Measurements from ENCODE around the gene NTRK2. TPM values are rescaled to one million over a fixed set of nuclear protein-coding genes. Genes with fewer than 3 reads are reported as not detected.

NTRK2 gene
- total RNA-seq, 1 donor from 2014 or later, result 0.02 TPM

GRCh38 chr9:84823421-84824271 is 154.1 kb downstream of the NTRK2 start:
- no peak for TF ChIP-seq EZH2 (IDR thresholded peaks at IDR 0.05)
- Histone ChIP-seq H3K4me2 (no peak overlapping the region), H3K79me2 (ENCODE audit: low read depth) (no peaks in the 10 kb centered on the region), H3K4me1 (peaks cover 12% of the 10 kb centered on the region), H3K36me3 (no peaks in the 10 kb centered on the region), H4K20me1 (ENCODE audit: low read depth) (no peaks in the 10 kb centered on the region), H3K27me3 (no peaks in the 10 kb centered on the region), H3K9me3 (ENCODE audit: low read depth) (no peaks in the 10 kb centered on the region), H3K4me3 (no peak overlapping the region), H3K27ac (no peak overlapping the region), H3F3A (ENCODE audit: low read depth) (peaks cover 12% of the 10 kb centered on the region), H3K9ac (no peak overlapping the region), H2AFZ (replicated peaks) (no peak overlapping the region)
- H3K27me3 Mint-ChIP-seq (ENCODE audit: insufficient read depth, low read depth), result peaks cover 2% of the 10 kb centered on the region
- peak overlapping the region; percentile 86 for H3K27ac Mint-ChIP-seq
- DNase-seq (ENCODE audit: low spot score), result no peak
- H3K9me3 Mint-ChIP-seq, result peaks cover 2% of the 10 kb centered on the region
- H3K4me3 Mint-ChIP-seq, result no peak overlapping the region
- no peaks in the 10 kb centered on the region for H3K36me3 Mint-ChIP-seq
- H3K4me1 Mint-ChIP-seq, result peaks cover 20% of the 10 kb centered on the region

- H3K79me2 ChIP-seq (ENCODE audit: low read depth), result no peaks in the 10 kb centered on the region
- no peak overlapping the region for H3K9ac ChIP-seq
- peaks cover 9% of the 10 kb centered on the region for H3F3A ChIP-seq (ENCODE audit: low read depth)
- H3K27me3 ChIP-seq, result no peaks in the 10 kb centered on the region
- peaks cover 24% of the 10 kb centered on the region for H3K4me1 ChIP-seq
- Mint-ChIP-seq H3K4me1 (peaks cover 22% of the 10 kb centered on the region), H3K4me3 (no peak overlapping the region), H3K9me3 (peaks cover 2% of the 10 kb centered on the region), H3K27me3 (ENCODE audit: insufficient read depth, low read depth) (peaks cover 2% of the 10 kb centered on the region), H3K36me3 (no peaks in the 10 kb centered on the region), H3K27ac (no peak overlapping the region)
- H3K27ac ChIP-seq, result no peak overlapping the region
- H4K20me1 ChIP-seq (ENCODE audit: low read depth), result no peaks in the 10 kb centered on the region
- no peaks in the 10 kb centered on the region for H3K36me3 ChIP-seq
- no peaks in the 10 kb centered on the region for H3K9me3 ChIP-seq (ENCODE audit: low read depth)
- H2AFZ ChIP-seq (replicated peaks), result no peak overlapping the region
- H3K4me2 ChIP-seq, result no peak overlapping the region
- TF ChIP-seq EZH2 (IDR thresholded peaks at IDR 0.05) (no peak), EZH2phosphoT487 (IDR thresholded peaks at IDR 0.05) (no peak), CTCF (IDR thresholded peaks at IDR 0.05) (no peak)
- H3K4me3 ChIP-seq, result no peak overlapping the region
- no peak for DNase-seq (ENCODE audit: low spot score)
These were observed 157.8 kb downstream of the NTRK2 start for GRCh38 chr9:84827216-84827765.

GRCh38 chr9:84828046-84828445 is 158.5 kb downstream of the NTRK2 start:
- Histone ChIP-seq H3F3A (ENCODE audit: low read depth) (peaks cover 9% of the 10 kb centered on the region), H3K79me2 (ENCODE audit: low read depth) (no peaks in the 10 kb centered on the region), H3K27ac (no peak overlapping the region), H3K27me3 (no peaks in the 10 kb centered on the region), H3K9me3 (ENCODE audit: low read depth) (no peaks in the 10 kb centered on the region), H3K36me3 (no peaks in the 10 kb centered on the region), H3K4me2 (no peak overlapping the region), H4K20me1 (ENCODE audit: low read depth) (no peaks in the 10 kb centered on the region), H2AFZ (replicated peaks) (no peak overlapping the region), H3K4me3 (no peak overlapping the region), H3K4me1 (peaks cover 25% of the 10 kb centered on the region), H3K9ac (no peak overlapping the region)
- Mint-ChIP-seq H3K27ac (no peak overlapping the region), H3K4me1 (peaks cover 27% of the 10 kb centered on the region), H3K4me3 (no peak overlapping the region), H3K36me3 (no peaks in the 10 kb centered on the region), H3K27me3 (ENCODE audit: insufficient read depth, low read depth) (peaks cover 2% of the 10 kb centered on the region), H3K9me3 (peaks cover 2% of the 10 kb centered on the region)
- TF ChIP-seq EZH2phosphoT487 (IDR thresholded peaks at IDR 0.05), result no peak
- TF ChIP-seq CTCF (IDR thresholded peaks at IDR 0.05), result no peak
- no peak for TF ChIP-seq EZH2 (IDR thresholded peaks at IDR 0.05)
- DNase-seq (ENCODE audit: low spot score), result no peak

GRCh38 chr9:84829471-84829870 is 159.9 kb downstream of the NTRK2 start:
- Mint-ChIP-seq H3K4me3 (no peak overlapping the region), H3K27me3 (ENCODE audit: insufficient read depth, low read depth) (no peaks in the 10 kb centered on the region)

More at GRCh38 chr9:84829471-84829870, 159.9 kb downstream of the NTRK2 start:
- Histone ChIP-seq H3K79me2 (ENCODE audit: low read depth) (no peaks in the 10 kb centered on the region), H3F3A (ENCODE audit: low read depth) (peaks cover 9% of the 10 kb centered on the region), H3K27me3 (no peaks in the 10 kb centered on the region), H3K4me2 (peak overlapping the region; percentile 36), H3K36me3 (no peaks in the 10 kb centered on the region), H3K4me3 (no peak overlapping the region), H4K20me1 (ENCODE audit: low read depth) (no peaks in the 10 kb centered on the region), H2AFZ (replicated peaks) (no peak overlapping the region), H3K9me3 (ENCODE audit: low read depth) (no peaks in the 10 kb centered on the region), H3K9ac (no peak overlapping the region), H3K4me1 (peaks cover 25% of the 10 kb centered on the region), H3K27ac (no peak overlapping the region)
- H3K36me3 Mint-ChIP-seq, result no peaks in the 10 kb centered on the region
- H3K4me1 Mint-ChIP-seq, result peaks cover 28% of the 10 kb centered on the region
- peak overlapping the region; percentile 64 for H3K27ac Mint-ChIP-seq
- no peaks in the 10 kb centered on the region for H3K9me3 Mint-ChIP-seq
- peak; percentile 24 for DNase-seq (ENCODE audit: low spot score)
- TF ChIP-seq CTCF (IDR thresholded peaks at IDR 0.05) (no peak), EZH2phosphoT487 (IDR thresholded peaks at IDR 0.05) (no peak)

Data from neural progenitor cell (in vitro differentiated cells).